ENCODE results near the gene RRH.
"Not testable (repeated sequence)": the region's sequence is repeated elsewhere in the genome, so short reads cannot be mapped to it uniquely, and the experiment has no call there.

RRH gene, protein sequence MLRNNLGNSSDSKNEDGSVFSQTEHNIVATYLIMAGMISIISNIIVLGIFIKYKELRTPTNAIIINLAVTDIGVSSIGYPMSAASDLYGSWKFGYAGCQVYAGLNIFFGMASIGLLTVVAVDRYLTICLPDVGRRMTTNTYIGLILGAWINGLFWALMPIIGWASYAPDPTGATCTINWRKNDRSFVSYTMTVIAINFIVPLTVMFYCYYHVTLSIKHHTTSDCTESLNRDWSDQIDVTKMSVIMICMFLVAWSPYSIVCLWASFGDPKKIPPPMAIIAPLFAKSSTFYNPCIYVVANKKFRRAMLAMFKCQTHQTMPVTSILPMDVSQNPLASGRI

DNA sequence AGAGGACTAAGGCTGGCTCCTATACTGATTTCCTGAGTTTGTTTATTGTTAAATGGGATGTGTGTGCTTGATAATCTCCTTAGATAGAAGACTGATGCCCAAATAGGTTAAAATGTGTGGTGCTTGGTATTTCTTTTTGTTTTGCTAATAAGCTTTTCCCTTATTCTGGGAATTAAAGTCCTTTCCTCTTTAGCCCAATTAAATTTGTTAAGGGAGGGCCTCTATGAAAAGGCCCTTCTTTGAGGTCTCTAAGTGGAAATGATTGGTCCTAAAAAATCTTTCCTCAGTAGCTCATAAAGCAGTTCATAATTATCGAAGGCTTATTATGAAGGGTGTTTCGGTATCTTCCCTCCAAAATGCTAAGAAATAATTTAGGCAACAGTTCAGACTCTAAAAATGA is at the start of gene RRH:
Gene RRH, plus strand, starts transcription at position 301 of the 400 bp plus-strand sequence. Its CDS starts 56 bp downstream, at position 357.
- no peak for DNase-seq

DNA sequence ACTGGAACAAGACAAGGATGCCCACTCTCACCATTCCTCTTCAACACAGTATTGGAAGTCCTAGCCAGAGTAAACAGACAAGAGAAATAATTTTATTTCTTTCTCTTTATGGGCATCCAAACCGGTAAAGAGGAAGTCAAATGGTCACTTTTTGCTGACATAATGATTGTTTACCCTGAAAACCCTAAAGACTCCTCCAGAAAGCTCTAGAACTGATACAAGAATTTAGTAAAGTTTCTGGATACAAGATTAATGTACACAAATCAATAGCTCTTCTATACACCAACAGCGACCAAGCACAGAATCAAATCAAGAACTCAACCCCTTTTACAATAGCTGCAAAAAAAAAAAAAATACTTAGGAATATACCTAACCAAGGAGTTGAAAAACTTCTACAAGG is 45.7 kb upstream of the RRH start:
- not testable (repeated sequence) for DNase-seq

DNA sequence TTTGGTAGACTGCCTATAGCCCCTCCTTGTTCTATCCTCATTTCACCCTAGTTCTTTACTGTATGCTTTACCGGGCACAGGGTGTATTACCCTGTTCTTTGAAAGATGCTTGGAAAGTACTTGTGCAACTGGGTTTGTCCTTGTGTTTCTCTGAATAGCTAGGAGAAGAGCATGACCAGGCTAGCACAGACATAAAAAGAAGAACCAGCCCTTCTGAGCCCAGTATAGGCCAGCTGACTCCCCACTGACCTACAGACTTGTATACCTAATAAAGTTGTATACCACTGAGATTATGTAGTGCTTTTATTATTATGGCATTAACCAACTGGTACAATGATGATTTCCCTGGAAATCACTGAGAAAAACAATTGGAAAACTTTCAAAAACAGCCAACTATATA is 40.9 kb upstream of the RRH start:
- no peak for DNase-seq

DNA sequence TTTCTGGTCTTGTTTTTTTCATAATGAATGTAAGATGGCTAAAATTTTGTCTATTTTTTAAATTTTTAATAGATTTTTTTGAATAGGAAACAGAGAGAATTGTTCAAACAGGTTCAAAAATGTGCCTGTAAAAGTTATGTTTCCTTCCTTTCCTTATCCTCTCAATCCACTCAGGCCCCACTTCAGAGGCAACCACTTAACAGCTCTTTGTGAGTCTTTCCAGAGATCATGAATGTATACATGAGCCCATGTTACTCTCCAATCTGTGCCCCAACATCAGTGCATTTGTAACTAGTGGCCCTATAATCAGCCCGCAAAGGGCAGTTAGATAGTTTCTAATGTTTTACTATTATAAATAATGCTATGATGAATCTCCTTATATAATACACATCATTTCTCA is 40.0 kb upstream of the RRH start:
- no peak for DNase-seq

DNA sequence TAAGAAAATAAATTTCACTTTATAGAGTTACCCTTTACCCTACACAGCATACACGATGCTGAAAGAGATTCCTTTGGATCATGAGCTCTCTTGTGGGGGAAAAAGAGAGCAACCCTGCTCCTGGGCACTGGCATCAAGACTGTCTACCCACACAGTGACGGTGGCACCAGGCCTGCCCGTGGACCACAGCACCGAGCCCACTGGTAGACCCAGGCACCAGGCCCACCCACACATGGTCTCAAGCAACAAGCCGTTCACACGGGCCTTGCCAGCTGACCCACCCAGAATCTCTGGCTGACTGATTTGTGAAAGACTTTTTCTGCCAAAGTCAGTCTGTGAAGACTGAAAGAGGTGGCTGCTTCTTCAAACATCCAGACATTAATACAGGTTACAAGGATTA is 32.7 kb upstream of the RRH start:
- DNase-seq, result no peak

DNA sequence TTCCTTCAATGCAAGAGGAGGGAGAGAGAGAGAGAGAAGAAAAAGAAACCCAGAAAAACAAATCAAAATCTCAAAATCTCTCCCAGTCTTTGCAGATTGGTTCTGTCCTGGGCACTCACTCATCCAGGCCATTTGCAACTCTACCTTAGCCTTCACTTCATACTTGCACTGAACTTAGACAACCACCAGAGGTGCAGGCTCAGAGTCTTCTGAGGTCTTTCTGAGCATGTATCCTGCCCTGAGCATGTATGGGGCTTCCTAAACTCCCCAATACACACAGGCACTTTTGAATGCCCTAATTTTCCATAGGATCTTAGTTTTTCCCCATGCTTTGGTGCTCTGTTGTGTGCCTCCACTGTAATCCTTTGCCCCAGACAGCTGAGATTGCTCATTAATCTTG is 28.9 kb upstream of the RRH start:
- no peak for DNase-seq

DNA sequence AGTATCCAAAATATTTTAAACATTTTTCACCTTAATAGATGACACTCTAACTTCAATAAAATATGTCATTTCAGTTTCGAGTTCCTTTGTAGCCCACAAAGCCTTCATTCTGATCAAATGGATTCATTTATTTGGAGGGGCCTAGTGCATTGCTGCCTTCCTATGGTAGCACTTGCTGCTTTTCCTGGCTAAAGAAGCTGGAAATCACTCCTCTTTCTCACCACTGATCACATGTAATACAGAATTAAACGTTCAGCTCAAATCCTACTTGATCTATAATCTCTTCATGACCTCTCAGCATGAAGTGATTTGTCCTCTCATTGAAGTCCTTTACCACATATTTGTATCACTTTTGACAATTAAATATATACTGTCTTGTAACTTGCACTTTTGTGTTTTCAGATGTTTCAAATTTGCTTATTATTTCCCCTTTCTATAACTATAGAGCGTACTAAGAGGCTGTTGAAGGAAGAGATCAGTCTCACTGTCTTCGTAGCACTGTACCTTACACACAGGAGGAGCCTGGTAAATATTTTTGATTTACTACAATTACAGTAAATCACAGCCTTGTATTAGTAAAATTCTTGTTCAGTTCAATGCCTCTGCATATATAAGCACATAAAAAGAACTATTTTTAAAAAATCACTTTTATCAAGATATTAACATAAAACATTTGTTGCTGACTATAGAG is 26.5 kb upstream of the RRH start:
- DNase-seq, result no peak

DNA sequence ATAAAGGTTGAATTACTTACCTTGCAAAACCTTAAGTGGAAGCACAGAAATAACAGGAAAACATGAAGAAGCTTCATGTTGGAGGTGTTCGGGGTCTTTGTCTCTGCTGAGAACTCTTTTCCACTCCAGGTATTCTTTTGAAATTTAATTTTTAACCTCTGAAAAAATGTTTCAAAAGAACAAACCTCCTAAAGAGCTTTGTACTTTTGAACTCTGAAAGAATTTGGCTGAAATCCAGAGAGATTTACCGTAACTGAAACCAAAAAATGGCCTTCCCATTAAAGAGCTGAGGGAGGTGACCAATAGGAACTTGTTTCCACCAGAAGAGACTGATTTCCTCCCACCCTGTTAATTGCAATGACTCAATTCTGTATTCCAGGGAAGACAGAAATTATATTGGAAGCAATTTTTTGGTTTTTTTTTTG is 25.9 kb upstream of the RRH start, which contains the start of gene CFI:
Gene CFI, minus strand, starts transcription at position 105 of the 425 bp plus-strand sequence. Its CDS starts 28 bp downstream, at position 77.
- no peak for DNase-seq

DNA sequence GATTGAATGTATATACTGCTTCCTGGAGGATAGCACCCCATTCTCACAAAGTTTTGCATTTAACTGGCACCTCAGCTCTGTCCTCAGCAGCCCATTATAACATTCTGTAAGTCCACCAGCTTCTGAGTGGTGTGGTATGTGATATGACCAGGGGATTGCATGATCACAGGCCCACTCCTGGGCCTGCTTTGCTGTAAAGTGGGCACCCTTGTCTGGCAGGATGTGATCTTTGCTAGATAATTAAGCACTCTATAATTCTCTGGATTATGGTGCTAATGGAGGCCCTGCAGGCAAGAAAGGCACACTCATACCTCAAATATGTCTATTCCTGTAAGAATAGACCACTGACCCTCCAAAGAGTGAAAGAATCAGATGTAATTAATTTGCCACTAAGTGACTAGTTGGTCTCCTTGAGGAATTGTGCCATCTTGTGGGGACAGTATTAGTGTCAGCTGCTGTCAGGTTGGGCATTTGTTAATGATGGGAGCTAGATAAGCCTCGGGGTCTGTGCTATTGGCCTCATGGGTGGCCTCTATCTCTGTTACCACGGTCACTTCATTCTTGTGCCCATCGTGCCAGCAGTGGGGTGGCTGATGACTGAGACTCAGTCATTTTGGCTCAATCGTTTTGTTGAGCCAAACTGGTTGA is 23.7 kb upstream of the RRH start:
- peak; percentile 5 for DNase-seq

DNA sequence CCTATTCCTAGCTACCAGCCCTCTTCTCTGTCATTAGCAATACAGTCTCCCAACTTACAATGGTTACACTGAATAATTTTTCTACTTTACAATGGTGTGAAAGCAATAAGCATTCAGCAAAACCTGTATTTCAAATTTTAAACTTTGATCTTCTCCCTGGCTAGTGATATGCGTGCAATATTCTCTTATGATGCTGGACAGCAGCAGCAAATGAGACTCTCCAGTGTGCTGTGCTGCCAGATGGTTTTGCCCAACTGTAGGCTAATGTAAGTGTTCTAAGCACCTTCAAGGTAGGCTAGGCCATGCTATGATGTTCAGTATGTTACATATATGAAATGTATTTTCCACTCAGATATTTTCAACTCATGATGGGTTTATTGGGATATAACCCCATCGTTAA is 18.1 kb upstream of the RRH start:
- DNase-seq, result no peak

DNA sequence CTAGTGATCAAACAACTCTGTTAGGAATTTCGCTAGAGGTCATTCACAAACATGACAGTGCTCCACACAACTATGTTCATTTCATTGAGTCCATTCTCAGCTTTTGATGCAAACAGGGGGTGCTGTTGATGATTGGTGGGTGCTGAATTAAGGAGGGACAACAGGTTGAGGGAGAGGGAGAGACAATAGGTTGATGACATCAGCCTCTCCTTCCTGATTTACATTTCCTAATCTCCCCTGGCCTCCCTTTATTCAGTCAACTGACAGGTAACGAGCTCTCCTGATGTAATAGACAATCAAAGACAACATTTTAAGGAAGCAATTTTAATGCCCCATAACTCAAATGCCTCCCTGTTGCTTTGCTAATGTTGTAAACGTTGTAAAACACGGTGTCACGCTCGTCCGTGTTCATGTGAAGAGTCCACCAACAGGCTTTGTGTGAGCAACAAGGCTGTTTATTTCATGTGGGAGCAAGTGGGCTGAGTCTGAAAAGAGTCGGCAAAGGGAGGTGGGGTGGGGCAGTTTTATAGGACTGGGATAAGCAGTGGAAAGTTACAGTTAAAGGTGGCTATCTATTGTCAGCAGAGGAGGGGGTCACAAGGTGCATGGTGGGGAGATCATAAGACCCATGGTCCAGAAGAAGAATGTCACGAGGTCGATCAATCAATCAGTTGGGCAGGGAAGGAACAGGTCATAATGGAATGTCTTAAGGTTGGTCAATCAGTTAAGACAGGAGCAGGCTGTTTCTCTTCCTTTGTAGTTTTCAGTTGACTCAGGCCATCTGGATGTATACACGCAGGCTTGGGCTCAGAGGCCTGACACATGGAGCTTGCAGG is 17.0 kb upstream of the RRH start:
- no peak for DNase-seq

DNA sequence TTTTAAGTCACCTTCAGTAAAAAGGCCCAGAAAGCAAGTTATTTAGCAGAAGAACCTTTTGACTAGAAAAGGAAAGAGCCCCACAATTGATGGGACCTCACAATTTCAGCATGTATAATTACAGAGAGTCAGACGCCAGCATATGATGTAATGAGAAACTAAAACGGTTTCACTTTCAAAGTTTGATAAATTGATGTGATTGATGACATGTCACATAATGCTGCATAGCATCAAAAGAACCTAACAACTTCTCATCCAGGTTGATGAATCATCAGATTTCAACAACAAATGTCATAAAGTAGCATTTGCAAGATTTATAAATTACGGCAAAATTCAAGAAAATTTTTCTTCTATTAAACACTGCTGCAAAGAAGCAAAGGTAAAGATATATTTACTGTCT is 16.1 kb upstream of the RRH start:
- DNase-seq, result no peak

DNA sequence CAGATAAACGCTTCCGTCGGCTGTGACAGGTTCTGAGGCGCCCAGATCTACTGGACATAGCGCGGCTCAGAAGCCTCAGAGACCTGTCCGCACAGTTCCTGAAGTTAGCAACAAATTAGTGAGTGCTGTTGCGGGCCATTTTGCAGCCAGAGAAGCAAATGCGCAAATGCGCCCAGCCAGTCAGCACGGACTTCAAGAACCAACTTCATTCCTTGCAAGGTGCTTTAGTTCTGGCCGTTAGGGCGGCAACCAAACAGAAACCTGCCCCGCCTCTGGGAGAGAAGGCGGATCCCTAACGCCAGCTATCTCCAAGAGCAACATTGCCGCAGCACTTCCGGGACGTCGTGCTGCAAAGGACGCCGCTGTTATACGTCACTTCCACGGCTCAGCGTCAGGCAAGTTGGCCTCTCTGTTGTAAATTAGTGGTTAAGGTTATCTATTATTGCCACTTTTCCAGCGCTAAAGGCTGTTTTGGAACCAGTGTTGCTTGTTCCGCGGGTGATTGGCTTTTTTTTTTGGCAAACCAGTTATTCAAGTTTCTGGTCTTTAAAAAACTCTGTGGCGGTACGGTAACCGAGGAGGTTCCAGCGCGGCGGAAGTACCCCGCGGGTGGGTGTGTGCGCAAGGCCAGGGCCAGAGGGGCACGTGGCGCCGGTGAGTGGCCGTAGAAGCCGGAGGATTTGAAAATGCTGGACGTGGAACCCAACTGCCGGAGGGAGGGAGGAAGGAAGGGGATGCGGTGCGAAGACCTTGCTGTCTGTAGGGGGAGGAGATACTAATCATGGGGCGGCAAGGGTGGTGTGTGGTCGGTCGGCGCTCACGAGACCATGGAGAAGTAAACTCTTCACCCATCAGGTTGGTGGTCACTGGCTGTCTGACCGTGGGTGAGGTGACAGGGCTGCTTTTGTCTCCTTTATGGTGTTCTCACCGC is 12.4 kb upstream of the RRH start, which contains the start of gene GAR1:
Gene GAR1, plus strand, starts transcription at position 612 of the 931 bp plus-strand sequence. CDS start 403 bp downstream, outside the sequence.
- peak; percentile 90 for DNase-seq

DNA sequence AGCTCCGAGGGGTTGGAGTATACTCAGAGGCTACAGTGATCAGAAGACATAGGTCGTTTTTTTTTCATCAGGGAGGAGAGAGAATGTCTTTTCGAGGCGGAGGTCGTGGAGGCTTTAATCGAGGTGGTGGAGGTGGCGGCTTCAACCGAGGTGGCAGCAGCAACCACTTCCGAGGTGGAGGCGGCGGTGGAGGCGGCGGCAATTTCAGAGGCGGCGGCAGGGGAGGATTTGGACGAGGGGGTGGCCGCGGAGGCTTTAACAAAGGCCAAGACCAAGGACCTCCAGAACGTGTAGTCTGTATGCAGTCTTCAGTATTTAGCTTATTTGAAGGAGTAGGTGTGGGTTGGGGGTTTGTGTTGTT is 11.7 kb upstream of the RRH start:
- no peak for DNase-seq

DNA sequence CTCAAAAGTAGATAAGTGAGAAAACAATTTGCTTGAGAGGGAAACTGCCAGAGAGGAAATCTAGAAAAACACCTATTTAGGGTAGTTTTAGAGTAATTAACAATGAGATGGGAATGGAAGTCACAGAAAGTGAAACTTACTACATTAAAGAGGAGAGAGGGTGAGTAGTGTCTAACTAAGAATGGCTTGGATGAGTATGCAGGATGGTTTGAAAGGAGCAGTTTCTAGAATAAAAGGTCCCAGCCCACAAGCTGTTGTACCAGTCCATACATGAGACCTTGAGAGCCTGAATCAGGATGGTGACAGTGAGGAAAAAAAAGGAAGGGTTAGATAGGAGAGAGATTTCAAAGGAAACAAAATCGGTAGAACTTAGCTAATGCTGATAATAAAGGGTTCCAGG is 10.9 kb upstream of the RRH start:
- DNase-seq, result no peak

DNA sequence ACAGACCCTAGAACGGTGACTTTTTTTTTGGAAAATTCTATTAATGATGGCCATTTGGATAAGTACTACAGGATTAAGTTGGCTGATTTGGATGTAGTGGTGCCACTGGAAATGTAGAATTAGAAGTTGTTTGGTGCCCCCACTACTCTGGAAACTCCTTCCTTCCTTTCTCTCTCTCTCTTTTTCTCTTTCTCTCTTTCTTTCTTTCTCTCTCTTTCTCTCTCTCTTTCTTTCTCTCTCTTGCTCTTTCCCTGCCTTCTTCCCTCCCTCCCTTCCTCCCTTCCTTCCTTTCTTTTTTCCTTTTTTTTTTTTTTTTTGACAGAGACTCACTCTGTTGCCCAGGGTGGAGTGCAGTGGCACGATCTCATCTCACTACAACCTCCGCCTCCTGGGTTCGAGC is 9.5 kb upstream of the RRH start:
- DNase-seq, result no peak

DNA sequence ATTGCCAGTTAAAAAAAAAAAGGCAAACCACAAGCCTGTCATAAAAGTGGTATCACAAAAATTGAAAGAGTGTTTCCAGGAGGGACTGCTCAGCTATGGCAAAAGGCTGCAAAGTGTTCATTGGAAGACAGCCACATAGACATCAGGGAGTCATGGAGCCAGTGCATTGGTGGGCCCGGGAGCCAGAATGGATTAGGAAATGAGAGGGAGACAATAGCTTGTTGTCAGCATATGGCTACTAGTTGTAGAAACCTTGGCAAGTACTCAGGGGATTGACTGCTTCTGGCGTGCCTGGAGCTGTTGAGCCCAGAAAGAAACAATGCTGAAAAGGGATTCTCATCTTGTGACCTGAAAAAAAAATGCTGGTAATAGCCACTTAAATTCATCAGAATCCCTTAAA is 7.2 kb upstream of the RRH start:
- DNase-seq, result no peak

DNA sequence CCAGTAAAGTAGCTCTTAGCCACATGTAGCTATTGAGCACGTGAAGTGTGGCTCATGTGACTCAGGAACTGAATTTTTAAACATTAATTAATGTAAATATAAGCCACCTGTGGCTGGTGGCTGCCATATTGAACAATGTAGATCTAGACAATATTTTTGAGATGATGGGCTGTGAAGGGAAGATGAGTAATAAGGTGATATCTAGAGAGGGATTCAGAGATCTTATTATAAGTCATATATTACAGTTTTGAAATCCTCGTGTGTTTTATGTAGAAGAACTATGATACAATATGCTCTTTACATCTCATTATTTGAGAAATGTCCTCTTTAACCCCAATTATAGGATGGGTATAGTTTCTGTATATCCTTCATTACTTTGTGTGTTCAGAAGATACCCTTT is 6.6 kb upstream of the RRH start:
- no peak for DNase-seq

DNA sequence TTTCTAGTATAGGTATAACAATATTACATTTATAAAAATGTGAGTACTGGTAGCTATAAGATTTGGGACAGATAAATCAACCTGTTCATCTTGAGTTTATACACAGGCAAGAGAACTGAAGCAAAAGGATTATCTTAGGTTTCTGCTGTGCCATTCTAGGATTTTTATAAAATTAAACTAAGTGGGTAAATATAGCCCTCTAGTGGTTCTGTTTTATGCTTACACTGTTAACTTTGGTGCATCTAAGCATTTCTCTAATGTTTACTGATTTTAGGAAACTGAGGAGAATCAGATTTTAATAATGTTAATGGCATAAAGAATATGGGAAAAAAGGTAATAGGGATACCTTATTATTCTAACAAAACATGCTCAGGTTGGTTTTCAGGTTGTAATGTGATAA is 1.1 kb upstream of the RRH start:
- no peak for DNase-seq

DNA sequence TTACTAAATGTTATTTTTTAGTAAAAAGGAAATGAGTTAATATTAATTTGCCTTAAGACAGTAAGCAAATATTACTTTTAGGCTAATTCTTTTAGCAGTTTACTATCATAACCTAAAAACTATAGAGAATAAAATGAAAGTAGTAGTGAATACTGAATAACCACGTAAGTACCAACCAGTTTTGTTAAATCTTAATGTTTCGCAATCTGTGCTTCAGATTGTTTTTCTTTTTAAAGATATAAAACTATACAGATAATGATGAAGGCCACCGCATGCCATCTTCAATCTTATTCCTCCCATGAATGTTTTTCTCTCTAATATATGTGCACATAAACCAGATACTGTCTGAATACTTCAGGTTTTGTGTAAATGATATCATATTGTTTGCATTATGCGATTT is 6.0 kb downstream of the RRH start:
- no peak for DNase-seq

DNA sequence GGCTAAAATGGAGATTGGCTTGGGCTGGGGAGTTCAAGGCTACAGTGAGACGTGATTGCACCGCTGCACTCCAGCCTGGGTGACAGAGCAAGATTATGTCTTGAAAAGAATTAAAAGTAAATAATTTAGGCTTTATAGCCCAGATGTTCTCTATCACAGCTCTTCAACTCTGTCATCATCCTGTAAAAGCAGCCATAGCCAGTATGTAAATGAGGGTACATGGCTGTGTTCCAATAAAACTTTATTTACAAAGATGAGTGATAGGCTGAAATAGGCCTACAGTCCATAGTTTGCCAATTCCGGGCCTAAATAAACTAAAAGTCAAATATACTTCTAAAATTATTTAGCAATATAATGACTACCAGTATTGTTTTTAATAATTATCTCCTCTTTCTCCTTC is 9.2 kb downstream of the RRH start:
- no peak for DNase-seq
